K562 (cell line): ENCODE results near the gene LY6G5B. TPM values are rescaled to one million over a fixed set of nuclear protein-coding genes. Genes with fewer than 3 reads are reported as not detected.

ENCODE experiments used
- DNMT1 ChIP-seq: fragments of 450-650 bp; IDR thresholded peaks from 2 replicates; pipeline ENCODE4 v1.6.1; 2016; ENCODE audit warnings: antibody characterized with exemption, mild to moderate bottlenecking
- HNRNPLL ChIP-seq: fragments of 200-400 bp; formaldehyde crosslinking; IDR thresholded peaks from 2 replicates; pipeline ENCODE4 v1.6.1; 2017; ENCODE audit warnings: low read length, low read depth, mild to moderate bottlenecking; ENCODE audit not compliant: poor library complexity, severe bottlenecking
- LARP7 ChIP-seq: fragments of 450-650 bp; IDR thresholded peaks from 2 replicates; pipeline ENCODE4 v1.6.1; 2016
- NRF1 ChIP-seq, 2 experiments: fragments of 450-650 bp; IDR thresholded peaks in 1 of 2; conservative IDR thresholded peaks in 1 of 2; 2 replicates each; pipeline ENCODE4 v1.6.1; 2014; ENCODE audit warnings: mild to moderate bottlenecking in 2 of 2
- PHB ChIP-seq: fragments of 250-450 bp; sonication (Bioruptor Pico); IDR thresholded peaks from 2 replicates; pipeline ENCODE4 v1.5.0; 2021
- PHTF2 ChIP-seq: fragments of 250-450 bp; sonication (Bioruptor Pico); IDR thresholded peaks from 2 replicates; pipeline ENCODE4 v1.5.0; 2021; ENCODE audit warnings: mild to moderate bottlenecking
- PTTG1 ChIP-seq: fragments of 450-650 bp; IDR thresholded peaks from 2 replicates; pipeline ENCODE4 v1.6.1; 2016; ENCODE audit warnings: low read depth, mild to moderate bottlenecking, missing genetic modification characterization, missing compliant biosample characterization
- RNF2 ChIP-seq: sonication (generic); IDR thresholded peaks from 2 replicates; pipeline ENCODE4 v1.6.1; 2016
- SMARCB1 ChIP-seq: IDR thresholded peaks from 2 replicates; pipeline ENCODE4 v1.6.1; 2011; ENCODE audit warnings: improper control_type of control experiment, low read depth; ENCODE audit not compliant: insufficient read length
- ZKSCAN8 ChIP-seq: fragments of 200-800 bp; sonication (Bioruptor generic); IDR thresholded peaks from 2 replicates; pipeline ENCODE4 v1.6.1; 2016; ENCODE audit warnings: missing genetic modification characterization, missing compliant biosample characterization
- ZNF232 ChIP-seq: sonication (generic); formaldehyde crosslinking; IDR thresholded peaks from 2 replicates; pipeline ENCODE4 v1.8.0; 2022; ENCODE audit warnings: mild to moderate bottlenecking, missing genetic modification reagents
- ZNF507 ChIP-seq: conservative IDR thresholded peaks from 2 replicates; pipeline ENCODE4 v1.6.1; 2017; ENCODE audit warnings: missing genetic modification characterization, missing compliant biosample characterization
- ZNF583 ChIP-seq: fragments of 250-450 bp; sonication (Bioruptor Pico); IDR thresholded peaks from 2 replicates; pipeline ENCODE4 v1.4.0; 2020
- ZNF699 ChIP-seq: fragments of 250-450 bp; sonication (Bioruptor Pico); IDR thresholded peaks from 2 replicates; pipeline ENCODE4 v1.8.0; 2021; ENCODE audit warnings: mild to moderate bottlenecking, moderate library complexity; ENCODE audit not compliant: insufficient replicate concordance
- ZNF764 ChIP-seq: fragments of 250-450 bp; sonication (Bioruptor Pico); IDR thresholded peaks from 2 replicates; pipeline ENCODE4 v1.4.0; 2020; ENCODE audit warnings: low read depth, mild to moderate bottlenecking, moderate library complexity
- ZNF830 ChIP-seq: fragments of 250-450 bp; sonication (Bioruptor Pico); IDR thresholded peaks from 2 replicates; pipeline ENCODE4 v1.5.0; 2021; ENCODE audit warnings: mild to moderate bottlenecking
- polyA plus RNA-seq, 8 experiments: library from polyadenylated mRNA; depleted of rRNA in 4 of 8; stranded (reverse) in 5 of 8; unstranded in 3 of 8; fragments of >200 nt; fragmentation: Nextera tagmentation in 2 of 8; fragmentation: Illumina TruSeq in 1 of 8; extraction: Ambion mirVana in 2 of 8; extraction: Trizol in 1 of 8; gene quantifications; 2 replicates each; pipeline versions ENCODE4 v1.2.1 to v1.2.3, GENCODE V29; 2011 to 2014; ENCODE audit warnings: inconsistent platforms in 1 of 8, missing spikeins in 1 of 8
- total RNA-seq, 7 experiments: library from RNA; depleted of rRNA in 6 of 7; stranded (reverse); fragments of >200 nt in 6 of 7; fragmentation: Illumina TruSeq in 2 of 7; extraction: Trizol in 2 of 7; gene quantifications; 2 replicates each; pipeline versions ENCODE4 v1.2.1 to v1.2.3, GENCODE V29; 2011 to 2021; ENCODE audit warnings: low replicate concordance in 1 of 7
- TF ChIP-seq, protein P1 (sequence below), 2 experiments: fragments of 150-350 bp in 1 of 2; IDR thresholded peaks; 2 replicates each; pipeline ENCODE4 v1.6.1; 2012 to 2016; ENCODE audit warnings: low read depth in 2 of 2, low read length in 2 of 2, mild to moderate bottlenecking in 1 of 2, moderate library complexity in 1 of 2
- TF ChIP-seq, protein P2 (sequence below): fragments of 450-650 bp; IDR thresholded peaks from 2 replicates; pipeline ENCODE4 v1.6.1; 2016
- TF ChIP-seq, protein P3 (sequence below): sonication (generic); formaldehyde crosslinking; IDR thresholded peaks from 2 replicates; pipeline ENCODE4 v1.8.0; 2022; ENCODE audit warnings: missing genetic modification reagents, mild to moderate bottlenecking, borderline replicate concordance
- TF ChIP-seq, protein P4 (sequence below): fragments of 450-650 bp; IDR thresholded peaks from one replicate; pipeline ENCODE4 v1.6.1; 2018; ENCODE audit warnings: mild to moderate bottlenecking, moderate library complexity; ENCODE audit not compliant: partially characterized antibody
- TF ChIP-seq, protein P5 (sequence below): fragments of 450-650 bp; IDR thresholded peaks from 2 replicates; pipeline ENCODE4 v1.6.1; 2016; ENCODE audit warnings: antibody characterized with exemption

The LY6G5B gene
- total and polyA plus RNA-seq, 9 of the 15 experiments (the other 6 are each of a cell fraction or from before 2014, with no cell fraction given), result 6.0 to 27.0 (median 7.5) TPM

DNA sequence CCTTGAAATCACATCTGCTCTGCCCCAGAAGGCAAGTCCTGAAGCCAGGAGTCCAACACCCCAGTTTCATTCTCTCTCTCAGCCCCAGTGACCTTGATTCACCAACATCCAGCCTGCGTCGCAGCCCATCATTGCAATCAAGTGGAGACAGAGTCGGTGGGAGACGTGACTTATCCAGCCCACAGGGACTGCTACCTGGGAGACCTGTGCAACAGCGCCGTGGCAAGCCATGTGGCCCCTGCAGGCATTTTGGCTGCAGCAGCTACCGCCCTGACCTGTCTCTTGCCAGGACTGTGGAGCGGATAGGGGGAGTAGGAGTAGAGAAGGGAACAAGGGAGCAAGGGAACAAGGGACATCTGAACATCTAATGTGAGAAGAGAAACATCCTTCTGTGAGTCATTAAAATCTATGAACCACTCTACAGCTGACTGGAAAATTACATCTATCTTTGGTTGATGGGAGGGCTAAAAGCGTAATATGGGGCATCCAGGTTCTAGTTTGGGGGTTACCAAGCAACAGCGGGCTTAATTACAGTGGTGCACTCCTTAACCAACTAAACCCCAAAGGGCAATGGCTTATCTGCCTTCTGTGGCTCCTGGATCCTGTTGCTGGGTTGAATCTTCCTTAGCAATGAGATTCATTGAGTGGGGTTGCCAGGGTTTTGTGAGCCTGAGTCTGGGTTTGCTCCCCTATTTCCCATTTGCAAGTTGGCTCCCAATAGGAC, 47.9 kb downstream of the LY6G5B start (continued):
- TF ChIP-seq, protein P1, sequence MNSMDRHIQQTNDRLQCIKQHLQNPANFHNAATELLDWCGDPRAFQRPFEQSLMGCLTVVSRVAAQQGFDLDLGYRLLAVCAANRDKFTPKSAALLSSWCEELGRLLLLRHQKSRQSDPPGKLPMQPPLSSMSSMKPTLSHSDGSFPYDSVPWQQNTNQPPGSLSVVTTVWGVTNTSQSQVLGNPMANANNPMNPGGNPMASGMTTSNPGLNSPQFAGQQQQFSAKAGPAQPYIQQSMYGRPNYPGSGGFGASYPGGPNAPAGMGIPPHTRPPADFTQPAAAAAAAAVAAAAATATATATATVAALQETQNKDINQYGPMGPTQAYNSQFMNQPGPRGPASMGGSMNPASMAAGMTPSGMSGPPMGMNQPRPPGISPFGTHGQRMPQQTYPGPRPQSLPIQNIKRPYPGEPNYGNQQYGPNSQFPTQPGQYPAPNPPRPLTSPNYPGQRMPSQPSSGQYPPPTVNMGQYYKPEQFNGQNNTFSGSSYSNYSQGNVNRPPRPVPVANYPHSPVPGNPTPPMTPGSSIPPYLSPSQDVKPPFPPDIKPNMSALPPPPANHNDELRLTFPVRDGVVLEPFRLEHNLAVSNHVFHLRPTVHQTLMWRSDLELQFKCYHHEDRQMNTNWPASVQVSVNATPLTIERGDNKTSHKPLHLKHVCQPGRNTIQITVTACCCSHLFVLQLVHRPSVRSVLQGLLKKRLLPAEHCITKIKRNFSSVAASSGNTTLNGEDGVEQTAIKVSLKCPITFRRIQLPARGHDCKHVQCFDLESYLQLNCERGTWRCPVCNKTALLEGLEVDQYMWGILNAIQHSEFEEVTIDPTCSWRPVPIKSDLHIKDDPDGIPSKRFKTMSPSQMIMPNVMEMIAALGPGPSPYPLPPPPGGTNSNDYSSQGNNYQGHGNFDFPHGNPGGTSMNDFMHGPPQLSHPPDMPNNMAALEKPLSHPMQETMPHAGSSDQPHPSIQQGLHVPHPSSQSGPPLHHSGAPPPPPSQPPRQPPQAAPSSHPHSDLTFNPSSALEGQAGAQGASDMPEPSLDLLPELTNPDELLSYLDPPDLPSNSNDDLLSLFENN (IDR thresholded peaks at IDR 0.05; ENCODE audit: low read depth in 2 of 2, low read length in 2 of 2), result no peak
- TF ChIP-seq ZNF232 (CRISPR knock-in tag) (0 out of 2 replicates have a peak, but pooled peaks have one; percentile 6), LARP7 (no peak), PTTG1 (tag) (no peak), DNMT1 (no peak), PHTF2 (CRISPR knock-in tag) (no peak), SMARCB1 (peak; percentile 59), PHB (no peak), HNRNPLL (no peak), ZNF583 (no peak), NRF1 (conservative IDR thresholded peaks at IDR 0.05 in 1 of 2, IDR thresholded peaks at IDR 0.05 in 1 of 2) (peak; percentile 22 to 49; a peak in 1 of 4 replicates), ZNF507 (no peak), ZNF764 (CRISPR knock-in tag) (no peak), RNF2 (no peak), ZNF830 (CRISPR knock-in tag) (no peak), ZKSCAN8 (CRISPR knock-in tag) (no peak), ZNF699 (CRISPR knock-in tag) (no peak)
- TF ChIP-seq, protein P2, sequence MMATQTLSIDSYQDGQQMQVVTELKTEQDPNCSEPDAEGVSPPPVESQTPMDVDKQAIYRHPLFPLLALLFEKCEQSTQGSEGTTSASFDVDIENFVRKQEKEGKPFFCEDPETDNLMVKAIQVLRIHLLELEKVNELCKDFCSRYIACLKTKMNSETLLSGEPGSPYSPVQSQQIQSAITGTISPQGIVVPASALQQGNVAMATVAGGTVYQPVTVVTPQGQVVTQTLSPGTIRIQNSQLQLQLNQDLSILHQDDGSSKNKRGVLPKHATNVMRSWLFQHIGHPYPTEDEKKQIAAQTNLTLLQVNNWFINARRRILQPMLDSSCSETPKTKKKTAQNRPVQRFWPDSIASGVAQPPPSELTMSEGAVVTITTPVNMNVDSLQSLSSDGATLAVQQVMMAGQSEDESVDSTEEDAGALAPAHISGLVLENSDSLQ, result peak; percentile 34; the same call in 1 of the 2 replicates
- TF ChIP-seq, protein P3, sequence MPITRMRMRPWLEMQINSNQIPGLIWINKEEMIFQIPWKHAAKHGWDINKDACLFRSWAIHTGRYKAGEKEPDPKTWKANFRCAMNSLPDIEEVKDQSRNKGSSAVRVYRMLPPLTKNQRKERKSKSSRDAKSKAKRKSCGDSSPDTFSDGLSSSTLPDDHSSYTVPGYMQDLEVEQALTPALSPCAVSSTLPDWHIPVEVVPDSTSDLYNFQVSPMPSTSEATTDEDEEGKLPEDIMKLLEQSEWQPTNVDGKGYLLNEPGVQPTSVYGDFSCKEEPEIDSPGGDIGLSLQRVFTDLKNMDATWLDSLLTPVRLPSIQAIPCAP (CRISPR knock-in tag), result no peak
- TF ChIP-seq, protein P4, sequence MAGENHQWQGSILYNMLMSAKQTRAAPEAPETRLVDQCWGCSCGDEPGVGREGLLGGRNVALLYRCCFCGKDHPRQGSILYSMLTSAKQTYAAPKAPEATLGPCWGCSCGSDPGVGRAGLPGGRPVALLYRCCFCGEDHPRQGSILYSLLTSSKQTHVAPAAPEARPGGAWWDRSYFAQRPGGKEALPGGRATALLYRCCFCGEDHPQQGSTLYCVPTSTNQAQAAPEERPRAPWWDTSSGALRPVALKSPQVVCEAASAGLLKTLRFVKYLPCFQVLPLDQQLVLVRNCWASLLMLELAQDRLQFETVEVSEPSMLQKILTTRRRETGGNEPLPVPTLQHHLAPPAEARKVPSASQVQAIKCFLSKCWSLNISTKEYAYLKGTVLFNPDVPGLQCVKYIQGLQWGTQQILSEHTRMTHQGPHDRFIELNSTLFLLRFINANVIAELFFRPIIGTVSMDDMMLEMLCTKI, result no peak
- TF ChIP-seq, protein P5, sequence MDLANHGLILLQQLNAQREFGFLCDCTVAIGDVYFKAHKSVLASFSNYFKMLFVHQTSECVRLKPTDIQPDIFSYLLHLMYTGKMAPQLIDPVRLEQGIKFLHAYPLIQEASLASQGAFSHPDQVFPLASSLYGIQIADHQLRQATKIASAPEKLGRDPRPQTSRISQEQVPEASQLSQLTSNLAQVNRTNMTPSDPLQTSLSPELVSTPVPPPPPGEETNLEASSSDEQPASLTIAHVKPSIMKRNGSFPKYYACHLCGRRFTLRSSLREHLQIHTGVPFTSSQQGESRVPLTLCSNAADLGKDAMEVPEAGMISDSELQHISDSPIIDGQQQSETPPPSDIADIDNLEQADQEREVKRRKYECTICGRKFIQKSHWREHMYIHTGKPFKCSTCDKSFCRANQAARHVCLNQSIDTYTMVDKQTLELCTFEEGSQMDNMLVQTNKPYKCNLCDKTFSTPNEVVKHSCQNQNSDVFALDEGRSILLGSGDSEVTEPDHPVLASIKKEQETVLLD, result peak; percentile 77; the same call in 1 of the 2 replicates
